GM19099 (cell line): ENCODE measurements around the gene ZW10.

Source experiments
- POLR2A ChIP-seq: IDR thresholded peaks from 3 replicates; pipeline ENCODE4 v1.6.1; 2011; ENCODE audit warnings: low read depth; ENCODE audit not compliant: insufficient read length; ENCODE audit errors: extremely low read depth

Gene ZW10

DNA sequence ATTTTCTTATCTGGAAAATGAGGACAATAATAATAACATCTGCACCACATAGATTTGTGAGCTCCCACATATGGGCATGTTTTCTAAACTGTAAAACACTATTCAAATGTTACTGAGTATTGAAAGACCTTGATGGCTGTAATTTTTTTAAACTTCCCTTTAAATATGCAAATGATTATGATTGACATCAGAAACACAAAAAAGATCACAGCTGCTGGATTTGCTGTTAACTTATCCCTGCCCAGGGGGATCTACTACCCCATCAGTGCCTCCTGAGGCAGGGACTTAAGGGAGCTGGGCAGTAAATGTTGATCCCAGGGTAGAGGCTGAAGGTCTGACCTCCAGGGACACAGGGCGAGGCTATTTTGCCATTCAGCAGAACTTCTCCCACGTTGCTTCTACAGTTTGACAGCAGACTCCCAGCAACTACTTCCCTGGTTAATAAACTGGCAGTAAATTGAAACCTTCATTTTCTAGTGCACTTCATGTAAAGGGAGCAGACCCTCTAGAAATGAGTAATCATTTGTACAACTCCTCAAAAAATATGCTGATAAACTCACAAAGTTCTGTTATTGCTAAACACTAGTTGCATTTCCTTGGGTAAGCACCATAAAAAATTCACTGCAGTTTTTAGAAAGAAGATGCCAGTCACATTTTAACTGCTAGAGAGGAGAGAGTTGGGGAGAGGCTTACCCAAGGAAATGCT lies 87.7 kb downstream of the ZW10 start:
- TF ChIP-seq POLR2A: no peak

DNA sequence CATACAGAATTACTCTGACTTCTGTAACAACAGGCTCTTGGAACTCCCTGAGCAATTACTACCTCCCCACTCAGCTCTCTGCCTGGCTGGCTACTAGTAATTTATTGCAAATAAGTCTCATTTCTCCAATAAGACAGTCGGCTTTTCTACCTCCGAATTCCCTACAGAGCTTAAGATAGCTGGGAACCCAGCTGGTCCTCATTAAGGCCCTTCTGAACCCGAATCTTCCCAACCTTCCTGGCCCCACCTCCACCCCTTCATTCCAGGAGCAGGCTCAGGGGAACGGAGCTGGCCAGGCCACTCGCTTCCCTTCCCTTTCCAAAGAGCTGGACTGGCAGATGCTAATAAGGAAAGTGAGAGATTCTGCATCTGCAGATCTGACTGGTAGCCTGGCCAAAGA lies 89.0 kb downstream of the ZW10 start:
- no peak for TF ChIP-seq POLR2A

DNA sequence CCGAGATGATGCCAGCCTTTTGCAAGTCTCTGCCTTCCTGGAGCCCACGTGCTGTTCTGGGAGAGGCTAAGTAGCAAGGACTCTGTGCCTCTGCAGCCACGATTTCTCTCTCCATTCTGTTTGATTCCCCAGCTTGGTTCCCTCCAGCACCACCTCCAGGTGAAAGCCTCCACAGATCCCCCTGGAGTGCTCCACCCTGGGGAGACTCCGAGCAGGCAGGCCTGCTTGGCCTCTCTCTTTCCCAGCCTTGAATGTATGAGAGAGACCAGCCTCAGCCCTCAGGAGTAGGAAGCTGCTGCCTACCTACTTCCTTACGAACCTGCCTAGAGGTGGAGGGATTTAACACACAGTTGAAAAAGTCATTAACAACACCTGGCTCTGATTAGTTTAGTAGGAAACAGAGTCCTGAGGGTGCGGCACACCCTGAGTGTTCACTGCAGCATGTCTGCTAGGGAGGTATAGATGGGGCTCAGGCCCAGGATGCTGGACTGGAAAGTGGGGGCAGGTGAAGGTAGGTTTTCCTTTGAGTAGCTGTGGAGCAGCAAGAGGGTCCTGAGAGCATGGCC lies 89.9 kb downstream of the ZW10 start:
- no peak for TF ChIP-seq POLR2A
